Upper lobe of right lung (tissue), 1 donor: ENCODE results near the gene PRUNE2. TPM values are rescaled to one million over a fixed set of nuclear protein-coding genes. Genes with fewer than 3 reads are reported as not detected.

Source experiments
- ATAC-seq: fragments of 200-7000 bp; cut with Tn5 transposase; one replicate; pipeline ENCODE4 v1.9.1; 2020; ENCODE audit warnings: mild to moderate bottlenecking, moderate library complexity
- DNase-seq: peaks from one replicate; pipeline ENCODE4 v3.0.0-alpha.2; 2020
- H3K27ac ChIP-seq: fragments of 200-600 bp; one replicate; pipeline ENCODE4 v1.8.0; 2022
- H3K27me3 ChIP-seq: fragments of 200-600 bp; one replicate; pipeline ENCODE4 v1.8.0; 2022; ENCODE audit warnings: mild to moderate bottlenecking
- H3K36me3 ChIP-seq: fragments of 200-600 bp; one replicate; pipeline ENCODE4 v1.8.0; 2022
- H3K4me1 ChIP-seq: fragments of 200-600 bp; one replicate; pipeline ENCODE4 v1.8.0; 2022
- H3K4me3 ChIP-seq: fragments of 200-600 bp; one replicate; pipeline ENCODE4 v1.8.0; 2022; ENCODE audit warnings: mild to moderate bottlenecking
- H3K9me3 ChIP-seq: fragments of 200-600 bp; one replicate; pipeline ENCODE4 v1.8.0; 2022
- intact Hi-C: fragments of 100-400 bp; cut with DNase I; formaldehyde crosslinking; loops from one replicate; pipeline ENCODE4 v1.11.0; 2022
- total RNA-seq: library from RNA; stranded (reverse); fragmentation: NEBNext Ultra II Directional; extraction: Animal tissue kit (Norgen Biotek cat#: 25700); gene quantifications from one replicate; pipeline ENCODE4 v1.2.1, GENCODE V29; 2021
- TF ChIP-seq, protein P1 (sequence below): fragments of 200-600 bp; IDR thresholded peaks from one replicate; pipeline ENCODE4 v1.8.0; 2022; ENCODE audit warnings: antibody characterized with exemption
- donor health status: DM: no; HTN: yes; CAD: no; lungs with severe emphysema.

PRUNE2 gene
- total RNA-seq, 1 donor from 2014 or later = 7.4 TPM

DNA sequence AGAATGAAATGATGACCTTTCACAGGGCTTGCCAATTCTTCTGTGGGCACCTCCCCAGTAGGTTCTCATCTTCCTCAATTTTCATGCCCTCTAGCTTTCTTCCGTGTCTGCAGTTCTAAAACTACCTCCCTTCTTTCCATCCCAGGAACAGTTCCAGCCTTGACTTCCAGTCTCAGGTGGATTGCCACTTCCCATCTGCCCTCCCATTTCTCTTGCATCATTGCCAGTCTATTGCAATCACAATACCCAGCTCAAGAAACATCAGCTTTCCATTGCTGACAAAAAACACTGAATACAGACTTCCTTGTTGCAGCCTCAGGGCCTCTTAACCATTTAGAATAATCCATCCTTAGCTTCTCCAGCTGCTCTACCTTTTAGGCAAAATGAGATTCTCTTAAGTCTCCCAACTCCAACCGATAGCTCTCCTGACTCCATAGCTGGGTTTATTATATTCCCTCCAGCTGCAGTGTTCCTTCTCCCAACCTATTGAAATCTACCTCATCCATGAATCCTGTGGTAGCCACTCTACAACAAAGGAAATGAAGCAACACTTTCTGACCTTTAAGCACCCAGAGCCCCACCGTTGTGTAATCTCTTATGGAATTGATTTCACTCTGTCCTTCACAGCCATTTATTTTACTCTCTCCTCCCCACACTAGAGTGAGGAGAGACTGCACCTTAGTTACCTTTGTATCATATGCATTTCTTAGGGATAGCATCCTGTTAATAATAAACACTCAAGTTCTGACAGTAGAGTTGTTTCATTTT lies 217.3 kb downstream of the PRUNE2 start:
- Histone ChIP-seq H3K36me3 (no peaks in the 10 kb centered on the region), H3K4me3 (no peak overlapping the region), H3K27ac (no peak overlapping the region), H3K9me3 (no peaks in the 10 kb centered on the region), H3K27me3 (peaks cover 5% of the 10 kb centered on the region), H3K4me1 (no peaks in the 10 kb centered on the region)
- DNase-seq (no peak), ATAC-seq (no peak)
- TF ChIP-seq, protein P1, sequence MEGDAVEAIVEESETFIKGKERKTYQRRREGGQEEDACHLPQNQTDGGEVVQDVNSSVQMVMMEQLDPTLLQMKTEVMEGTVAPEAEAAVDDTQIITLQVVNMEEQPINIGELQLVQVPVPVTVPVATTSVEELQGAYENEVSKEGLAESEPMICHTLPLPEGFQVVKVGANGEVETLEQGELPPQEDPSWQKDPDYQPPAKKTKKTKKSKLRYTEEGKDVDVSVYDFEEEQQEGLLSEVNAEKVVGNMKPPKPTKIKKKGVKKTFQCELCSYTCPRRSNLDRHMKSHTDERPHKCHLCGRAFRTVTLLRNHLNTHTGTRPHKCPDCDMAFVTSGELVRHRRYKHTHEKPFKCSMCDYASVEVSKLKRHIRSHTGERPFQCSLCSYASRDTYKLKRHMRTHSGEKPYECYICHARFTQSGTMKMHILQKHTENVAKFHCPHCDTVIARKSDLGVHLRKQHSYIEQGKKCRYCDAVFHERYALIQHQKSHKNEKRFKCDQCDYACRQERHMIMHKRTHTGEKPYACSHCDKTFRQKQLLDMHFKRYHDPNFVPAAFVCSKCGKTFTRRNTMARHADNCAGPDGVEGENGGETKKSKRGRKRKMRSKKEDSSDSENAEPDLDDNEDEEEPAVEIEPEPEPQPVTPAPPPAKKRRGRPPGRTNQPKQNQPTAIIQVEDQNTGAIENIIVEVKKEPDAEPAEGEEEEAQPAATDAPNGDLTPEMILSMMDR = no peak
- intact Hi-C loops = no loop called here

DNA sequence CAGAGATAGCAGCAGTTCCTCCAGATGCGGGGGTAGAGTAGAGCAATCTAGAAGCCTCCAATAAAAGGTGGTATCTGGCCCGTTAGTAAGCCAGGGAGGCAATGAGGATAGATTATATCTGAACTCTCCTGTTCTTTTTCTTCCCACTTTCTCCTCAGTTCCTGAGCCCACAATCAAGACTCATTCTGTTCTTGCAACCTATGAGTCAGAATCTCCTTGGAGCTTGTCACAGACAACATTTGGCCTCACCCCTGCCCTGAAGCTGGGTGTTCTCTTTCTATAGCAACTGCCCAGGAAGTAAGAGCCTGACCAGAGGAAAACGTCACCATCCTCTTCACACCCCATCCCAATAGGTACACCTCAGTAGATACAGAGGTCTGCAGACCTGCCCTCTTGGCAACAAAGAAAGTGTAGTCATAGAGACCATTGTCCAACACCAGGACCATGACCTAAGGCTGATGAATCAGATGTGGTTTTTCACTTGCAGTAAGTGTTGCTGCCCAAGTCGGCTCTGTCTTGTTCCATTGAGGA lies 218.0 kb downstream of the PRUNE2 start:
- intact Hi-C loops = no loop called here
- ATAC-seq (peak; percentile 71), DNase-seq (no peak)
- Histone ChIP-seq H3K4me1 (no peaks in the 10 kb centered on the region), H3K27ac (no peak overlapping the region), H3K27me3 (peaks cover 5% of the 10 kb centered on the region), H3K36me3 (no peaks in the 10 kb centered on the region), H3K4me3 (no peak overlapping the region), H3K9me3 (no peaks in the 10 kb centered on the region)
- TF ChIP-seq, protein P1 = no peak

DNA sequence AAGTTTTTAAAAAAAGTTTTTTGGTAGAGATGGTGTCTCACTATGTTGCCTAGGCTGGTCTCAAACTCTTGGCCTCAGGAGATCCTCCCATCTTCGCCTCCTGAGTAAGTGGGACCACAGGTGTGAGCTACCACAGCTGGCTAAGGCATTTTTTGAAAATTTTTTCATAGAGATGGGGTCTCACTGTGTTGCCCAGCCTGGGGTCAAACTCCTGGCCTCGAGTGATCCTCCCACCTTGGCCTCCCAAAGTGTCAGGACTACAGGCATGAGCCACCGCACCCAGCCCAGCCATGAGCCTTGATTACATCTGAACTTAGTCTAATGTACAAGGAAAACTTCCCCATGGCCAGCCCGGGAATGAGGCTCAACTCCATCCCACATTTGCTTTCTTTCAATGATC lies 219.2 kb downstream of the PRUNE2 start:
- Histone ChIP-seq H3K4me3 (no peak overlapping the region), H3K27ac (no peak overlapping the region), H3K9me3 (no peaks in the 10 kb centered on the region), H3K27me3 (peaks cover 5% of the 10 kb centered on the region), H3K36me3 (no peaks in the 10 kb centered on the region), H3K4me1 (no peaks in the 10 kb centered on the region)
- DNase-seq (no peak), ATAC-seq (no peak)
- TF ChIP-seq, protein P1 = no peak
- intact Hi-C loops = no loop called here

DNA sequence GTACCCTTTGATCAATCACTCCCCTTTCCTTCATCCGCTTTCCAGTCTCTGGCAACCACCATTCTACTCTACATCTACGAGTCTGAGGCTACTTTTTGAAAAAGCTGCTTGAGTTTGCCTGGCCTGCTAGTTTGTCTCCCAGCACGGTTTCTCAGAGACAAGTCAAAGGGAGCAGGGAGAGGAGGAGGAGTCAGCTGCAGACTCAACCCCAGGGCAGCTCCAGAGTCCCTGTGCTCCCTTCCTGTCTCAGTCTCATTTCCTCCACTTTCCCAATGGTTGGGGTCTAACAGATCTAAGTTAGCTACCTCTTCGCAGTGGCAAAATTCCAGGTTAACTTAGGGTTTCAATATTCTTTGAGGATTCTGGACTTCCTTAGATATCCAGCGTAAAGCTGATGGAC lies 221.7 kb downstream of the PRUNE2 start:
- Histone ChIP-seq H3K27ac (no peak overlapping the region), H3K4me1 (no peaks in the 10 kb centered on the region), H3K4me3 (no peak overlapping the region), H3K9me3 (no peaks in the 10 kb centered on the region), H3K36me3 (no peaks in the 10 kb centered on the region), H3K27me3 (peaks cover 1% of the 10 kb centered on the region)
- ATAC-seq (no peak), DNase-seq (no peak)
- TF ChIP-seq, protein P1 = no peak
- intact Hi-C loops = no loop called here

DNA sequence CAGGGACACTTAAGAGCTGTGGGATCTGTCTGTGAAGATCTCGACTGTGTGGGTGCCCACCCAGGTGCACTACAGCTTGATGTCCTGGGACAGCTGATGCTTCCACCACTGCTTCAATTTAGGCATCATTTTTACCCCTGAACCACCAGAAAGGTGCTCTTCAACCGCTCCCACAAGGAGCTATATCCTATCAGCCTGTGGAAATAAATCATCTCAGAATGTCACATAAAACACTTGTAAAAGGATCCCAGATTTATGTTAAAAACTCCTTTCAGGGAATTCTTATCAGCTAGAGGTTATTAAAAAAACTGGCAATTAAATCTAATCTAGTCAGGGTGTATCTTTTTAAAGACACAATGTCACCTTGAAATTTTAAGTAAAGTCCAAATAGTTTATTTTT lies 224.4 kb downstream of the PRUNE2 start:
- no peaks in the 10 kb centered on the region for H3K4me1 ChIP-seq
- H3K9me3 ChIP-seq = no peaks in the 10 kb centered on the region
- TF ChIP-seq, protein P1 = no peak
- no peak overlapping the region for H3K4me3 ChIP-seq
- H3K27me3 ChIP-seq = no peaks in the 10 kb centered on the region
- no peak overlapping the region for H3K27ac ChIP-seq
- intact Hi-C loops = no loop called here
- H3K36me3 ChIP-seq = no peaks in the 10 kb centered on the region
- DNase-seq = no peak
- no peak for ATAC-seq
